Common myeloid progenitor, CD34-positive (primary cell): ENCODE results near the gene PAWR.
"Not testable (repeated sequence)": the region's sequence is repeated elsewhere in the genome, so short reads cannot be mapped to it uniquely, and the experiment has no call there.

Experiments used
- CTCF ChIA-PET: fragments of 350-600 bp; sonication (Branson Sonifier 250); formaldehyde crosslinking; loops from one replicate; lab custom pipeline; 2021; ENCODE audit warnings: antibody characterized with exemption; lab: Charles Lee
- POLR2A ChIA-PET: fragments of 350-600 bp; sonication (Branson Sonifier 250); formaldehyde crosslinking; loops from one replicate; lab custom pipeline; 2021; ENCODE audit warnings: antibody characterized with exemption; lab: Charles Lee
- DNase-seq, 3 donors: peaks; one replicate each; pipeline versions ENCODE4 v3.0.0 to v3.0.0-alpha.2; 2013
- H3K27ac ChIP-seq, 2 experiments: 1 replicate in 1 of 2; 2 replicates in 1 of 2; pipeline ENCODE4 v1.7.0; 2013; ENCODE audit warnings: inconsistent platforms in 2 of 2, low read length in 2 of 2, mild to moderate bottlenecking in 2 of 2, low read depth in 1 of 2, moderate library complexity in 1 of 2; ENCODE audit not compliant: severe bottlenecking in 2 of 2, insufficient read depth in 1 of 2, poor library complexity in 1 of 2
- H3K27me3 ChIP-seq, 5 experiments: replicated peaks in 2 of 5; 1 replicate in 3 of 5; 2 replicates in 2 of 5; pipeline versions ENCODE4 v1.6.1 to v1.7.0; 2013; ENCODE audit warnings: low read length in 4 of 5, mild to moderate bottlenecking in 2 of 5, moderate library complexity in 2 of 5, inconsistent platforms in 1 of 5; ENCODE audit not compliant: insufficient read depth in 5 of 5, control insufficient read depth in 4 of 5
- H3K36me3 ChIP-seq, 4 experiments: 1 replicate in 2 of 4; 2 replicates in 2 of 4; pipeline versions ENCODE4 v1.6.1 to v1.7.0; 2013; ENCODE audit warnings: low read length in 3 of 4, control low read depth in 1 of 4, mild to moderate bottlenecking in 1 of 4; ENCODE audit not compliant: control insufficient read depth in 4 of 4, insufficient read depth in 4 of 4
- H3K4me1 ChIP-seq, 4 experiments: 1 replicate in 3 of 4; 2 replicates in 1 of 4; pipeline versions ENCODE4 v1.6.1 to v1.7.1; 2013; ENCODE audit warnings: low read length in 3 of 4, mild to moderate bottlenecking in 3 of 4, control low read depth in 1 of 4, inconsistent platforms in 1 of 4, moderate library complexity in 1 of 4; ENCODE audit not compliant: control insufficient read depth in 4 of 4, insufficient read depth in 4 of 4; ENCODE audit errors: control extremely low read depth in 1 of 4
- H3K4me3 ChIP-seq, 7 experiments: 1 replicate in 4 of 7; 2 replicates in 3 of 7; pipeline versions ENCODE4 v1.5.1 to v1.7.0; 2013; ENCODE audit warnings: mild to moderate bottlenecking in 7 of 7, low read length in 6 of 7, moderate library complexity in 6 of 7, inconsistent platforms in 2 of 7, low read depth in 2 of 7, control low read depth in 1 of 7; ENCODE audit not compliant: insufficient read depth in 4 of 7, control insufficient read depth in 1 of 7; ENCODE audit errors: extremely low read depth in 1 of 7
- H3K9me3 ChIP-seq, 5 experiments: 1 replicate in 4 of 5; 2 replicates in 1 of 5; pipeline versions ENCODE4 v1.6.1 to v1.7.1; 2013; ENCODE audit warnings: low read length in 4 of 5, mild to moderate bottlenecking in 2 of 5, inconsistent platforms in 1 of 5, low read depth in 1 of 5, moderate library complexity in 1 of 5; ENCODE audit not compliant: control insufficient read depth in 4 of 5, insufficient read depth in 2 of 5; ENCODE audit errors: control extremely low read depth in 1 of 5
- WGBS: methylation state at CpG from one replicate; pipeline ENCODE4 v1.1.5; 2013; ENCODE audit not compliant: insufficient coverage; 5-methylcytosine and 5-hydroxymethylcytosine counted together

The PAWR gene

DNA sequence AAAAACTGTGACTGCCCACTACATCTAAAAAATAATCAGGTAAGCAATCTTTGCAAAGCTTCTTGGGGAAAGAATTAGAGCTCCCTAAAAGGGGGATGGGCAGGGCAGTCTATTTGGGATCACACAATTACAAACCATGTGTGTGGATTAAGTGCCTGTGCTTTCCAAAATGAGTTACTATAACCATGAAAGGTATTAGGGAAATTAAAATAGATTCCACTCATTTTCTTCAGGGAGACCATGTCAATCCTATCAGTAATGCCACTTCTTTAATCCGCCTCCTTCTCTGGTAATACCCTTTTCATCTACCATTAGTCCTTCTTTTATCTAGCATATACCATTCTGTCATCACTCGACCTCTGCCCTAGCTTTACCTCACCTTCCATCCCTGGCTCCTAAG lies 53.7 kb downstream of the PAWR start:
- H3K9me3 ChIP-seq: no peaks in the 10 kb centered on the region
- peaks cover 0 to 2% (median 0%) of the 10 kb centered on the region in 4 experiments for H3K36me3 ChIP-seq
- no peak overlapping the region for H3K27ac ChIP-seq
- H3K27me3 ChIP-seq: no peaks in the 10 kb centered on the region
- no peaks in the 10 kb centered on the region for H3K4me1 ChIP-seq
- H3K4me3 ChIP-seq: no peak overlapping the region
- WGBS: 100% methylated on average over 1 of the region's 2 CpGs
- POLR2A ChIA-PET: no interaction called here
- no peak for DNase-seq
- CTCF ChIA-PET: interaction anchor here (1.3 kb wide), 1 partner anchor 17 kb away, joined by 3 read pairs; no protein-coding TSS in a partner anchor

- ChIA-PET POLR2A (no interaction called here), CTCF (no interaction called here)
- H3K27ac ChIP-seq: no peak overlapping the region
Observed at GRCh38 chr12:79635676-79636075, 55.1 kb downstream of the PAWR start.

DNA sequence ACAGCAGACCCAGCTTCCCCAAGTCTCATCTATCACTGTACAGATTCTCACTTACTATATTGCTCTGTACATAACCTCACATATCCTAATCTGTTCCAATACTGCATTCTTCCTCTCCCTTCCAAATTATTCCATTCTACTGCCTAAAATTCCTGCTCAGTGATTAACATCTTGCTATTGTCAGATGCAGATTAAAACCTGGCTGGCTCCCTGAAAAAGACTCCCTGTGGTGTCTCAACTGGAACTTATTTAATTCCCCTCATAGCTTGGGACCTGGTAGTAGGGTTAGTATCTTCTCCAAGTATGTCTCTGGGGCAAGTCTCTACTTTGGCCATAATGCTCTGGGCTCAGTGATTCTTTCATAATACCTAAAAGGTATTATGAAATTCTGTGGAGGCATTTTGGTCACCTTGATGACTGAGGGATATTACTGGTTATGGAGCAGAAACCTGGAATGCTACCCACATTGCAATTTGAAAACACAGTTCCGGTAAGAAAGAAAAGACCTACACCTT lies 55.8 kb downstream of the PAWR start:
- no peak overlapping the region for H3K27ac ChIP-seq
- WGBS: no CpG with 5 or more reads among the region's 1 CpG
- ChIA-PET CTCF (no interaction called here), POLR2A (interaction anchor here (0.6 kb wide), 1 partner anchor 144 kb away, joined by 3 read pairs; no protein-coding TSS in a partner anchor)
- H3K27me3 ChIP-seq: no peaks in the 10 kb centered on the region
- H3K4me3 ChIP-seq: no peak overlapping the region
- no peak for DNase-seq
- no peaks in the 10 kb centered on the region for H3K9me3 ChIP-seq
- no peaks in the 10 kb centered on the region for H3K4me1 ChIP-seq
- H3K36me3 ChIP-seq: peaks cover 0 to 2% (median 0%) of the 10 kb centered on the region in 4 experiments

More at GRCh38 chr12:79635676-79636075, 55.1 kb downstream of the PAWR start:
- Histone ChIP-seq H3K4me3 (no peak overlapping the region), H3K9me3 (no peaks in the 10 kb centered on the region), H3K4me1 (no peaks in the 10 kb centered on the region), H3K27me3 (no peaks in the 10 kb centered on the region), H3K36me3 (peaks cover 0 to 2% (median 0%) of the 10 kb centered on the region in 4 experiments)
- DNase-seq: no peak

DNA sequence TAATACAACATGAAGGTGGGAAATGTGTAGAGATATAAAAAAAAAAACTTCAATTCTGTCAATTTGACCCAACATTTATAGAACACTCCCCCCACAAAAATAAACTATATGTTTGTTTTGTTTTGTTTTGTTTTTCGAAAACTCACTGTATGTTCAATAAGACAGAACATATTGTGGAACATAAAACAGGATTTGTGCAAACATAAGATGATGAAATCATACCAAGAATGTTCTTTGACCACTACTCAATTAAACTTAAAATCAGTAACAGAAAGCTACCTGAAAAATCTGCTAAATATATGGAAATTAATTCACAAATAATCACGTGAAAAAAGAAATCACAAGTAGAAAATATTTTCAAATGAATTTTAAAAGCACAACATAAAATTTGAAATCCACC lies 61.2 kb downstream of the PAWR start:
- no CpG with 5 or more reads among the region's 2 CpGs for WGBS
- Histone ChIP-seq H3K27me3 (no peaks in the 10 kb centered on the region), H3K9me3 (peaks cover 0 to 2% (median 0%) of the 10 kb centered on the region in 5 experiments), H3K4me1 (no peaks in the 10 kb centered on the region), H3K27ac (no peak overlapping the region), H3K4me3 (no peak overlapping the region), H3K36me3 (no peaks in the 10 kb centered on the region)
- CTCF ChIA-PET: no interaction called here
- POLR2A ChIA-PET: no interaction called here
- no peak for DNase-seq

DNA sequence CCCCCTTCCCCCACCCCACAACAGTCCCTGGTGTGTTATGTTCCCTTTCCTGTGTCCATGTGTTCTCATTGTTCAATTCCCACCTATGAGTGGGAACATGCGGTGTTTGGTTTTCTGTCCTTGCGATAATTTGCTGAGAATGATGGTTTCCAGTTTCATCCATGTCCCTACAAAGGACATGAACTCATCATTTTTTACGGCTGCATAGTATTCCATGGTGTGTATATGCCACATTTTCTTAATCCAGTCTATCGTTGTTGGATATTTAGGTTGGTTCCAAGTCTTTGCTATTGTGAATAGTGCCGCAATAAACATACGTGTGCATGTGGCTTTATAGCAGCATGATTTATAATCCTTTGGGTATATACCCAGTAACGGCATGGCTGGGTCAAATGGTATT lies 64.0 kb downstream of the PAWR start:
- CTCF ChIA-PET, H3K4me1 ChIP-seq, H3K27ac ChIP-seq, DNase-seq, H3K27me3 ChIP-seq, H3K9me3 ChIP-seq, H3K4me3 ChIP-seq, H3K36me3 ChIP-seq: not testable (repeated sequence)
- WGBS: 100% methylated on average over 2 of the region's 7 CpGs
- POLR2A ChIA-PET: interaction anchor here (0.7 kb wide), 1 partner anchor 68 kb away, joined by 3 read pairs; no protein-coding TSS in a partner anchor

- WGBS: no CpG with 5 or more reads among the region's 2 CpGs
- Histone ChIP-seq H3K36me3 (peaks cover under 1 to 15% (median 11%) of the 10 kb centered on the region in 4 experiments), H3K4me3 (no peak overlapping the region), H3K4me1 (no peaks in the 10 kb centered on the region), H3K9me3 (peaks cover 0 to 2% (median 0%) of the 10 kb centered on the region in 5 experiments), H3K27ac (no peak overlapping the region), H3K27me3 (no peaks in the 10 kb centered on the region)
- DNase-seq: no peak
- ChIA-PET CTCF (interaction anchor here (1.0 kb wide), 1 partner anchor 11 kb away, joined by 3 read pairs; no protein-coding TSS in a partner anchor), POLR2A (no interaction called here)
Observed at GRCh38 chr12:79624378-79624777, 66.4 kb downstream of the PAWR start.

- Histone ChIP-seq H3K4me1 (no peaks in the 10 kb centered on the region), H3K27ac (no peak overlapping the region), H3K9me3 (no peaks in the 10 kb centered on the region), H3K4me3 (no peak overlapping the region), H3K27me3 (no peaks in the 10 kb centered on the region), H3K36me3 (peaks cover 3 to 19% (median 18%) of the 10 kb centered on the region in 4 experiments)
- WGBS: no CpG with 5 or more reads among the region's 3 CpGs
- ChIA-PET CTCF (no interaction called here), POLR2A (no interaction called here)
- no peak for DNase-seq
Observed at GRCh38 chr12:79619872-79620562, 70.7 kb downstream of the PAWR start.
